ENCODE measurements around the gene MYBPHL.
A peak's percentile ranks its signal among the peaks of the same experiment; 100 is the strongest.

MYBPHL gene

DNA sequence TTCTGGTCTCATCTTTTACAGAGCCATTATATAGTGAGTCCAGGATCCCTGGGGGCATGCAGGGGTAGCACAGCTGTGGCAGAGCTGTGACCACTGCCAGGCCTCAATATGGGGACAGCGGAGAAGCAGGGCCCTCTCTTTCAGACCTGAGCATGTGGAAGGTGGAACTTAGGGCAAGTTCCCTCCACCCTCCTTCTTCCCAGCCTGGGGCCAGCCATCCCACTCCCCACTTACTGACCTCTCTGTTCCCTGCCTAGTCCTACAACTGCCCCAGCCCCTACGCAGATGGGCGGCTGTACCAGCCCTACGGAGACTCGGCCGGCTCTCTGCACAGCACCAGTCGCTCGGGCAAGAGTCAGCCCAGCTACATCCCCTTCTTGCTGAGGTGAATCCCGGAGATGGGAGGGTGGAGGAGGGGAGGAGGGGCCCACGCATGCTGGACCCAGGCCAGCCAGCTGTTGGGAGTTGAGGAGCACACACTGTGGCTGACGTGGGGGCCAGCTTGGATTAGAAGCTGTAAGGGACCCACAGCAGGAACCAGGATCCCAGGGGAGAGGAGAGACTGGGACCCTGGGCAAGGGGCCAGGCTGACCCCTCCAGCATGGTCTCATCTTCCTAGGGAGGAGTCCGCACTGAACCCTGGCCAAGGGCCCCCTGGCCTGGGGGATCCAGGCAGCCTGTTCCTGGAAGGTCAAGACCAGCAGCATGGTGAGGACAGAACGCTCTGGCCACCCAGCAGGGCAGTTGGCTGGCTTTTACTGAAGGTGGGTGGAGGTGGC is 34.6 kb downstream of the MYBPHL start:
- DNase-seq (ENCODE audit: low spot score): no peak
- H3K27ac ChIP-seq: peak overlapping the region; percentile 89
- ChIA-PET POLR2A (ENCODE audit: low non-redundant PET) (no interaction called here), CTCF (interaction anchor here (0.7 kb wide), 1 partner anchor 8 kb away, joined by 3 read pairs; no protein-coding TSS in a partner anchor)
- TF ChIP-seq, protein P1, sequence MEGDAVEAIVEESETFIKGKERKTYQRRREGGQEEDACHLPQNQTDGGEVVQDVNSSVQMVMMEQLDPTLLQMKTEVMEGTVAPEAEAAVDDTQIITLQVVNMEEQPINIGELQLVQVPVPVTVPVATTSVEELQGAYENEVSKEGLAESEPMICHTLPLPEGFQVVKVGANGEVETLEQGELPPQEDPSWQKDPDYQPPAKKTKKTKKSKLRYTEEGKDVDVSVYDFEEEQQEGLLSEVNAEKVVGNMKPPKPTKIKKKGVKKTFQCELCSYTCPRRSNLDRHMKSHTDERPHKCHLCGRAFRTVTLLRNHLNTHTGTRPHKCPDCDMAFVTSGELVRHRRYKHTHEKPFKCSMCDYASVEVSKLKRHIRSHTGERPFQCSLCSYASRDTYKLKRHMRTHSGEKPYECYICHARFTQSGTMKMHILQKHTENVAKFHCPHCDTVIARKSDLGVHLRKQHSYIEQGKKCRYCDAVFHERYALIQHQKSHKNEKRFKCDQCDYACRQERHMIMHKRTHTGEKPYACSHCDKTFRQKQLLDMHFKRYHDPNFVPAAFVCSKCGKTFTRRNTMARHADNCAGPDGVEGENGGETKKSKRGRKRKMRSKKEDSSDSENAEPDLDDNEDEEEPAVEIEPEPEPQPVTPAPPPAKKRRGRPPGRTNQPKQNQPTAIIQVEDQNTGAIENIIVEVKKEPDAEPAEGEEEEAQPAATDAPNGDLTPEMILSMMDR (conservative IDR thresholded peaks at IDR 0.05; ENCODE audit: low read depth): no peak

DNA sequence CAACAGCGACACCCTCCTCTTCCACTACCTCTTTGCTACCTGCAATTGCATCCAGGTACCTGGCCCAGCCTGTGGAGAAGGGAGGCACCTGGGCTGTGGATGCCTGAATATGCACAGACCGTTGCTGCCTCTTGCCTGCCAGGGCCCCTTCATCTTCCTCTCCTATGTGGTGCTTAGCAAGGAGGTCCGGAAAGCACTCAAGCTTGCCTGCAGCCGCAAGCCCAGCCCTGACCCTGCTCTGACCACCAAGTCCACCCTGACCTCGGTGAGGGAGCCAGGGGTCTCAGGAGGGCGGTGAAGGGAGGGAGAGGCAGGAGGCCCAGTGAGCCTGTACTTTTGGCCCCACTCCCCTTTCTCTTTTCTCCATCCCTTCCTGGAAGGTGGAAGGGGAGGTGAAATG is 35.4 kb downstream of the MYBPHL start:
- POLR2A ChIA-PET (ENCODE audit: low non-redundant PET): no interaction called here
- DNase-seq (ENCODE audit: low spot score): no peak
- TF ChIP-seq, protein P1 (conservative IDR thresholded peaks at IDR 0.05; ENCODE audit: low read depth): no peak
- peak overlapping the region; percentile 89 for H3K27ac ChIP-seq
- CTCF ChIA-PET: interaction anchor here (0.7 kb wide), 1 partner anchor 9 kb away, joined by 3 read pairs; no protein-coding TSS in a partner anchor

DNA sequence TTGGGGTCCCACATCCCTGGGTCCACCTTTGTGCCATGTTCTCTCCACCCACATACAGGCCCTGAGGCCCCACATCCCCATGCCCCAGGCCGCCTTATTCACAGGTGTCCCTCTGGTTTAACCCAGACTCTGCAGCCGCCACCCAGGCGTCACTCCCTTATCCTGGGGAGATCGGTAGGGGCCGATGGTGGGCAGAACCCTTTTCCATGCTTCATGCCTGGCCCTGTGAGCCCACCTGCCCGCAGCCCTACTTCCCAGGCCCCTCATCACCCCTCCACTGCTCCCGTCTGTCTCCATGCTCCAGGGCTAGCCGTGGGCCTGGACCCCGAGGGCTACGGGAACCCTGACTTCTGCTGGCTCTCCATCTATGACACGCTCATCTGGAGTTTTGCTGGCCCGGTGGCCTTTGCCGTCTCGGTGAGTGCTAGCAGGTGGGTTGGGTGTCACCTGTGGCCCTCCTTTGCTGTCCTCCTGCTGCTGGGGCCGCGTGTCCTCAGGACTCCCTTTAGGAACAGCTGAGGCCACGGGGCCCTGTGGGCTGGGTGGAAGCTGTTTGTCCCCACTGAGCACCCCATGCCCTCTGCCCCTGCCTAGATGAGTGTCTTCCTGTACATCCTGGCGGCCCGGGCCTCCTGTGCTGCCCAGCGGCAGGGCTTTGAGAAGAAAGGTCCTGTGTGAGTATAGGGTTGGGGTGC is 36.0 kb downstream of the MYBPHL start:
- ChIA-PET CTCF (no interaction called here), POLR2A (ENCODE audit: low non-redundant PET) (no interaction called here)
- TF ChIP-seq, protein P1 (conservative IDR thresholded peaks at IDR 0.05; ENCODE audit: low read depth): no peak
- DNase-seq (ENCODE audit: low spot score): no peak
- H3K27ac ChIP-seq: peak overlapping the region; percentile 89

DNA sequence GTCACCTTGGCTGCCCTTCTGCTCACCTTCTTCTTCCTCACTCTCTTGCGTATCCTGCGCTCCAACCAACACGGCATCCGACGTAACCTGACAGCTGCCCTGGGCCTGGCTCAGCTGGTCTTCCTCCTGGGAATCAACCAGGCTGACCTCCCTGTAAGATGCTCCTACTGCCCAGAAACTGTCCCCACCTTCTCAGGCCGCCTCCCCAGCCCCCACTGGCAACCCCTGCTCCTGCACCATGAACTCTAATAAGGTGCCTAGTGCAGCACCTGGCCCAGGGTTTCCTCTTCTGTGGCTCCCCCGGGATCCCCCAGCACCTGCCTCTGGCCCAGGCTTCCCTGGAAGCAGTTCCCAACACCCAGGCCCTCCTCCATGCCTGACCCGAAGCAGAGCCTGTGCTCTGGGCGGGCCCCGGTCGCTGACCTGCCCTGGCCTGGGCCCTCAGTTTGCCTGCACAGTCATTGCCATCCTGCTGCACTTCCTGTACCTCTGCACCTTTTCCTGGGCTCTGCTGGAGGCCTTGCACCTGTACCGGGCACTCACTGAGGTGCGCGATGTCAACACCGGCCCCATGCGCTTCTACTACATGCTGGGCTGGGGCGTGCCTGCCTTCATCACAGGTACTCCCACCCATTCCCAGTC is 36.7 kb downstream of the MYBPHL start:
- POLR2A ChIA-PET (ENCODE audit: low non-redundant PET): no interaction called here
- DNase-seq (ENCODE audit: low spot score): no peak
- TF ChIP-seq, protein P1 (conservative IDR thresholded peaks at IDR 0.05; ENCODE audit: low read depth): no peak
- H3K27ac ChIP-seq: no peak overlapping the region
- CTCF ChIA-PET: interaction anchor here (0.5 to 1.6 kb wide), 2 partner anchors 7 to 170 kb away, joined by 4 to 7 read pairs; no protein-coding TSS in a partner anchor

DNA sequence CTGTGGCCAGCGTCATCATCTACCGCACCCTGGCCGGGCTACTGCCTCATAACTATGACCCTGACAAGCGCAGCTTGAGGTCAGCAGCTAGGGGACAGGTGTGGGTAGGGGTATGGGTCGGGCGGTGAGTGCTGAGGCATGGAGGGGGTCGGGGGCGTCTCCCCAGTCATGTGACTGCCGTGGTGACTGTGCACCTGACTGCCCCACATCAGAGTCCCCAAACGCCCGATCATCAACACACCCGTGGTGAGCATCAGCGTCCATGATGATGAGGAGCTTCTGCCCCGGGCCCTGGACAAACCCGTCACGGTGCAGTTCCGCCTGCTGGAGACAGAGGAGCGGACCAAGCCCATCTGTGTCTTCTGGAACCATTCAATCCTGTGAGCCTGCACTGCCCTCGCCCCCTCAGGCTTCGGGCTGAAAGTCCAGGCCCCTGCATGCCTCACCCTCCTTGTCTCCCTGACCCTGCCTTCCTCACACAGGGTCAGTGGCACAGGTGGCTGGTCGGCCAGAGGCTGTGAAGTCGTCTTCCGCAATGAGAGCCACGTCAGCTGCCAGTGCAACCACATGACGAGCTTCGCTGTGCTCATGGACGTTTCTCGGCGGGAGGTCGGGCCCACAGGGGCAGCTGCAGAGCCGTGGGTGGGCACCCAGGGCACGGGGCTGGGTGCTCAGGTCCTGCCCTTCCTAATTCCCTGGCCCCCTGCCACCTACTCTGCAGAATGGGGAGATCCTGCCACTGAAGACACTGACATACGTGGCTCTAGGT is 37.4 kb downstream of the MYBPHL start:
- TF ChIP-seq, protein P1 (conservative IDR thresholded peaks at IDR 0.05; ENCODE audit: low read depth): no peak
- DNase-seq (ENCODE audit: low spot score): no peak
- POLR2A ChIA-PET (ENCODE audit: low non-redundant PET): no interaction called here
- peak overlapping the region; percentile 92; the same call in 1 of the 2 replicates for H3K27ac ChIP-seq
- CTCF ChIA-PET: interaction anchor here (0.5 to 1.6 kb wide), 4 partner anchors 8 to 169 kb away, joined by 3 to 7 read pairs (median 4); no protein-coding TSS in a partner anchor
